LNCAP (cell line): ENCODE data around the gene TPSG1.

Experiments
- CTCF ChIP-seq: fragments of 450-650 bp; IDR thresholded peaks from 2 replicates; pipeline ENCODE4 v1.5.1; 2017; ENCODE audit warnings: mild to moderate bottlenecking

Gene TPSG1

GRCh38 chr16:1209081-1209480 is 16.0 kb downstream of the TPSG1 start:
- no peak for TF ChIP-seq CTCF

- TF ChIP-seq CTCF, result no peak
Observed at GRCh38 chr16:1208239-1208830, 16.7 kb downstream of the TPSG1 start.

GRCh38 chr16:1206786-1207185 is 18.3 kb downstream of the TPSG1 start:
- no peak for TF ChIP-seq CTCF

GRCh38 chr16:1206326-1206725 is 18.7 kb downstream of the TPSG1 start:
- no peak for TF ChIP-seq CTCF

- no peak for TF ChIP-seq CTCF
Observed at GRCh38 chr16:1204933-1205332, 20.1 kb downstream of the TPSG1 start.

- TF ChIP-seq CTCF, result no peak
Observed at GRCh38 chr16:1202274-1202673, 22.8 kb downstream of the TPSG1 start.

- no peak for TF ChIP-seq CTCF
Observed at GRCh38 chr16:1201444-1201843, 23.6 kb downstream of the TPSG1 start.

- no peak for TF ChIP-seq CTCF
Observed at GRCh38 chr16:1200014-1200627, 24.9 kb downstream of the TPSG1 start.
